ENCODE measurements around the gene EPHB1. TPM values are rescaled to one million over a fixed set of nuclear protein-coding genes. Genes with fewer than 3 reads are reported as not detected.

The EPHB1 gene
- polyA plus RNA-seq, 1 experiment: 0.50 TPM

GRCh38 chr3:134897391-134898141 lies 102.5 kb downstream of the EPHB1 start:
- CTCF ChIA-PET: interaction anchor here (0.6 to 0.9 kb wide), 2 partner anchors 102 to 326 kb away, joined by 3 read pairs; partner anchors contain the start of gene EPHB1
- POLR2A ChIA-PET: no interaction called here
- no peaks in the 10 kb centered on the region for H3K27me3 ChIP-seq (ENCODE audit: control insufficient read depth, insufficient read depth, low read length)

GRCh38 chr3:134898181-134898754 lies 103.2 kb downstream of the EPHB1 start:
- no peak for TF ChIP-seq CTCF (IDR thresholded peaks at IDR 0.05; ENCODE audit: insufficient read depth, low read depth, low read length)
- DNase-seq (ENCODE audit: low read depth): no peak
- H3K4me3 ChIP-seq (ENCODE audit: low read depth, low read length): no peak overlapping the region
- POLR2A ChIA-PET: no interaction called here
- H3K27me3 ChIP-seq (ENCODE audit: control insufficient read depth, insufficient read depth, low read length): no peaks in the 10 kb centered on the region
- no peaks in the 10 kb centered on the region for H3K36me3 ChIP-seq (ENCODE audit: control insufficient read depth, insufficient read depth, low read length)
- CTCF ChIA-PET: interaction anchor here (0.6 to 0.9 kb wide), 2 partner anchors 103 to 327 kb away, joined by 3 read pairs; partner anchors contain the start of gene EPHB1

More at GRCh38 chr3:134897391-134898141, 102.5 kb downstream of the EPHB1 start:
- TF ChIP-seq CTCF (IDR thresholded peaks at IDR 0.05; ENCODE audit: insufficient read depth, low read depth, low read length): no peak
- no peak overlapping the region for H3K4me3 ChIP-seq (ENCODE audit: low read depth, low read length)
- DNase-seq (ENCODE audit: low read depth): no peak
- no peaks in the 10 kb centered on the region for H3K36me3 ChIP-seq (ENCODE audit: control insufficient read depth, insufficient read depth, low read length)

GRCh38 chr3:134899786-134900185 lies 104.7 kb downstream of the EPHB1 start:
- no peak for TF ChIP-seq CTCF (IDR thresholded peaks at IDR 0.05; ENCODE audit: insufficient read depth, low read depth, low read length)
- no peaks in the 10 kb centered on the region for H3K27me3 ChIP-seq (ENCODE audit: control insufficient read depth, insufficient read depth, low read length)
- no peak for DNase-seq (ENCODE audit: low read depth)
- POLR2A ChIA-PET: no interaction called here
- H3K4me3 ChIP-seq (ENCODE audit: low read depth, low read length): no peak overlapping the region
- no peaks in the 10 kb centered on the region for H3K36me3 ChIP-seq (ENCODE audit: control insufficient read depth, insufficient read depth, low read length)
- CTCF ChIA-PET: interaction anchor here (0.6 to 0.8 kb wide), 2 partner anchors 10 to 13 kb away, joined by 3 read pairs; no protein-coding TSS in a partner anchor

GRCh38 chr3:134900482-134900881 lies 105.4 kb downstream of the EPHB1 start:
- ChIA-PET CTCF (no interaction called here), POLR2A (no interaction called here)
- no peak for TF ChIP-seq CTCF (IDR thresholded peaks at IDR 0.05; ENCODE audit: insufficient read depth, low read depth, low read length)
- Histone ChIP-seq H3K36me3 (ENCODE audit: control insufficient read depth, insufficient read depth, low read length) (no peaks in the 10 kb centered on the region), H3K27me3 (ENCODE audit: control insufficient read depth, insufficient read depth, low read length) (no peaks in the 10 kb centered on the region), H3K4me3 (ENCODE audit: low read depth, low read length) (no peak overlapping the region)
- DNase-seq (ENCODE audit: low read depth): no peak

GRCh38 chr3:134901461-134901860 lies 106.4 kb downstream of the EPHB1 start:
- H3K27me3 ChIP-seq (ENCODE audit: control insufficient read depth, insufficient read depth, low read length): no peaks in the 10 kb centered on the region
- POLR2A ChIA-PET: no interaction called here
- H3K36me3 ChIP-seq (ENCODE audit: control insufficient read depth, insufficient read depth, low read length): no peaks in the 10 kb centered on the region
- H3K4me3 ChIP-seq (ENCODE audit: low read depth, low read length): no peak overlapping the region
- no peak for TF ChIP-seq CTCF (IDR thresholded peaks at IDR 0.05; ENCODE audit: insufficient read depth, low read depth, low read length)
- no peak for DNase-seq (ENCODE audit: low read depth)
- CTCF ChIA-PET: no interaction called here

All from BJ (cell line).